SK-N-SH treated with all-trans-retinoic acid at 6 μM for 48 hours (cell line): ENCODE results near the gene NPR3.

Source experiments
- ESRRG ChIP-seq: fragments of 250-450 bp; sonication (Bioruptor Pico); IDR thresholded peaks from 2 replicates; pipeline ENCODE4 v1.6.1; 2021; ENCODE audit warnings: mild to moderate bottlenecking
- ISL1 ChIP-seq: fragments of 250-450 bp; sonication (Bioruptor Pico); IDR thresholded peaks from 2 replicates; pipeline ENCODE4 v2.1.2; 2022; ENCODE audit warnings: mild to moderate bottlenecking, moderate library complexity
- PATZ1 ChIP-seq: fragments of 250-450 bp; sonication (Bioruptor Pico); IDR thresholded peaks from 2 replicates; pipeline ENCODE4 v1.8.0; 2020; ENCODE audit warnings: mild to moderate bottlenecking, moderate library complexity, borderline replicate concordance
- POU6F1 ChIP-seq: fragments of 250-450 bp; sonication (Bioruptor Pico); IDR thresholded peaks from 2 replicates; pipeline ENCODE4 v1.8.0; 2021; ENCODE audit warnings: low read depth, mild to moderate bottlenecking, moderate library complexity, borderline replicate concordance
- RARB ChIP-seq: fragments of 250-450 bp; sonication (Bioruptor Pico); IDR thresholded peaks from 2 replicates; pipeline ENCODE4 v1.8.0; 2021; ENCODE audit warnings: mild to moderate bottlenecking, moderate library complexity
- SNAI2 ChIP-seq: fragments of 250-450 bp; sonication (Bioruptor Pico); IDR thresholded peaks from 2 replicates; pipeline ENCODE4 v1.5.0; 2020; ENCODE audit warnings: mild to moderate bottlenecking, moderate library complexity
- TCF4 ChIP-seq: fragments of 250-450 bp; sonication (Bioruptor Pico); IDR thresholded peaks from 2 replicates; pipeline ENCODE4 v1.8.0; 2021; ENCODE audit warnings: mild to moderate bottlenecking, moderate library complexity, borderline replicate concordance
- TSHZ2 ChIP-seq: fragments of 250-450 bp; sonication (Bioruptor Pico); IDR thresholded peaks from 2 replicates; pipeline ENCODE4 v1.5.0; 2020; ENCODE audit warnings: mild to moderate bottlenecking, moderate library complexity
- ZFP30 ChIP-seq: fragments of 450-650 bp; formaldehyde crosslinking; IDR thresholded peaks from 2 replicates; pipeline ENCODE4 v1.5.0; 2022; ENCODE audit warnings: mild to moderate bottlenecking, moderate library complexity
- ZNF565 ChIP-seq: fragments of 450-650 bp; formaldehyde crosslinking; conservative IDR thresholded peaks from 2 replicates; pipeline ENCODE4 v1.5.0; 2020; ENCODE audit warnings: low read depth, mild to moderate bottlenecking, moderate library complexity
- ZNF70 ChIP-seq: fragments of 450-650 bp; formaldehyde crosslinking; IDR thresholded peaks from 2 replicates; pipeline ENCODE4 v1.5.0; 2020; ENCODE audit warnings: mild to moderate bottlenecking, moderate library complexity

- TF ChIP-seq ZNF70 (CRISPR knock-in tag): no peak
- TF ChIP-seq ESRRG (CRISPR knock-in tag): no peak
- TF ChIP-seq SNAI2 (CRISPR knock-in tag): no peak
- TF ChIP-seq TSHZ2 (CRISPR knock-in tag): no peak
- no peak for TF ChIP-seq ZFP30 (CRISPR knock-in tag)
- no peak for TF ChIP-seq TCF4 (CRISPR knock-in tag)
- no peak for TF ChIP-seq RARB
- no peak for TF ChIP-seq PATZ1 (CRISPR knock-in tag)
- no peak for TF ChIP-seq ZNF565
- no peak for TF ChIP-seq ISL1 (CRISPR knock-in tag)
- no peak for TF ChIP-seq POU6F1
Observed at GRCh38 chr5:32668552-32668951, 42.6 kb upstream of the NPR3 start.
